ENCODE data around the gene MACROD2. TPM values are rescaled to one million over a fixed set of nuclear protein-coding genes. Genes with fewer than 3 reads are reported as not detected.

Gene MACROD2
- polyA plus RNA-seq, 1 donor: 5.4 TPM

- WGBS (ENCODE audit: insufficient coverage, low lambda C conversion rate): no CpG with 5 or more reads among the region's 3 CpGs
- Histone ChIP-seq H3K9me3 (ENCODE audit: control insufficient read depth, low read depth, low read length) (no peaks in the 10 kb centered on the region), H3K36me3 (ENCODE audit: control insufficient read depth, insufficient read depth, low read length) (no peaks in the 10 kb centered on the region), H3K4me1 (ENCODE audit: control insufficient read depth, insufficient read depth, low read length) (peaks cover 19% of the 10 kb centered on the region), H3K27me3 (ENCODE audit: control insufficient read depth, insufficient read depth, low read length) (no peaks in the 10 kb centered on the region), H3K27ac (ENCODE audit: low read length) (peak overlapping the region; percentile 88), H3K4me3 (ENCODE audit: low read length) (no peak overlapping the region)
- no peak for DNase-seq
Observed at GRCh38 chr20:14413835-14414234, 418.5 kb downstream of the MACROD2 start.

DNA sequence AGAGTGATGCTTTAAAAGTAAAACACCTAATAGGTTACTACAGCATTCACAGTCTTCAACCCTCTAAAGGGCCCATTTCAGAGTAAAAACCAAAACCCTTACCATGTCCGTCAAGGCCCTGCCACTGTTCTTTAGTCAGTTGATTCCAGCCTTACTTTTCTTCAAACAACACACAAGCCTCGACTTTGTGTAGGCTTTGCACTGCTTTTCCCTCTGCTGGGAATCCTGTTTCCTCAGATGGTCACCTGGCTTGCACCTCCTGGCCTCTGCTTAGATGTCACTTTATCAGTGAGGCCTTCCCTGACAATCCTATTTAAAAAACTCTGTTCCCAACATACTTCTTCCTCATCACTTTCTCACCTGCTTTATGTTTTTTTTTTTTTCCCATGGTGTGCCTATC lies 419.2 kb downstream of the MACROD2 start:
- H3K4me3 ChIP-seq (ENCODE audit: low read length): no peak overlapping the region
- H3K9me3 ChIP-seq (ENCODE audit: control insufficient read depth, low read depth, low read length): no peaks in the 10 kb centered on the region
- H3K4me1 ChIP-seq (ENCODE audit: control insufficient read depth, insufficient read depth, low read length): peaks cover 19% of the 10 kb centered on the region
- H3K36me3 ChIP-seq (ENCODE audit: control insufficient read depth, insufficient read depth, low read length): no peaks in the 10 kb centered on the region
- WGBS (ENCODE audit: insufficient coverage, low lambda C conversion rate): 86% methylated on average over 1 of the region's 2 CpGs
- DNase-seq: peak in 1 of 2 donors; percentile 45
- H3K27me3 ChIP-seq (ENCODE audit: control insufficient read depth, insufficient read depth, low read length): no peaks in the 10 kb centered on the region
- H3K27ac ChIP-seq (ENCODE audit: low read length): peak overlapping the region; percentile 88

- no peaks in the 10 kb centered on the region for H3K27me3 ChIP-seq (ENCODE audit: control insufficient read depth, insufficient read depth, low read length)
- WGBS (ENCODE audit: insufficient coverage, low lambda C conversion rate): no CpG with 5 or more reads among the region's 3 CpGs
- peaks cover 19% of the 10 kb centered on the region for H3K4me1 ChIP-seq (ENCODE audit: control insufficient read depth, insufficient read depth, low read length)
- DNase-seq: peak; percentile 86 to 96
- no peaks in the 10 kb centered on the region for H3K36me3 ChIP-seq (ENCODE audit: control insufficient read depth, insufficient read depth, low read length)
- H3K4me3 ChIP-seq (ENCODE audit: low read length): no peak overlapping the region
- H3K27ac ChIP-seq (ENCODE audit: low read length): peak overlapping the region; percentile 88
- no peaks in the 10 kb centered on the region for H3K9me3 ChIP-seq (ENCODE audit: control insufficient read depth, low read depth, low read length)
Observed at GRCh38 chr20:14415467-14415866, 420.2 kb downstream of the MACROD2 start.

- WGBS (ENCODE audit: insufficient coverage, low lambda C conversion rate): no CpG with 5 or more reads among the region's 2 CpGs
- Histone ChIP-seq H3K27me3 (ENCODE audit: control insufficient read depth, insufficient read depth, low read length) (no peaks in the 10 kb centered on the region), H3K27ac (ENCODE audit: low read length) (no peak overlapping the region), H3K4me1 (ENCODE audit: control insufficient read depth, insufficient read depth, low read length) (peaks cover 22% of the 10 kb centered on the region), H3K9me3 (ENCODE audit: control insufficient read depth, low read depth, low read length) (no peaks in the 10 kb centered on the region), H3K4me3 (ENCODE audit: low read length) (no peak overlapping the region), H3K36me3 (ENCODE audit: control insufficient read depth, insufficient read depth, low read length) (no peaks in the 10 kb centered on the region)
- no peak for DNase-seq
Observed at GRCh38 chr20:14418376-14418775, 423.1 kb downstream of the MACROD2 start.

- Histone ChIP-seq H3K9me3 (ENCODE audit: control insufficient read depth, low read depth, low read length) (no peaks in the 10 kb centered on the region), H3K4me1 (ENCODE audit: control insufficient read depth, insufficient read depth, low read length) (peaks cover 5% of the 10 kb centered on the region), H3K27ac (ENCODE audit: low read length) (no peak overlapping the region), H3K27me3 (ENCODE audit: control insufficient read depth, insufficient read depth, low read length) (no peaks in the 10 kb centered on the region), H3K4me3 (ENCODE audit: low read length) (no peak overlapping the region), H3K36me3 (ENCODE audit: control insufficient read depth, insufficient read depth, low read length) (no peaks in the 10 kb centered on the region)
- whole genome bisulfite sequencing (ENCODE audit: insufficient coverage, low lambda C conversion rate): no CpG with 5 or more reads among the region's 4 CpGs
- no peak for DNase-seq
Observed at GRCh38 chr20:14422892-14423291, 427.6 kb downstream of the MACROD2 start.

- H3K4me3 ChIP-seq (ENCODE audit: low read length): no peak overlapping the region
- no peaks in the 10 kb centered on the region for H3K36me3 ChIP-seq (ENCODE audit: control insufficient read depth, insufficient read depth, low read length)
- 100% methylated on average over 1 of the region's 2 CpGs for WGBS (ENCODE audit: insufficient coverage, low lambda C conversion rate)
- no peak overlapping the region for H3K27ac ChIP-seq (ENCODE audit: low read length)
- H3K27me3 ChIP-seq (ENCODE audit: control insufficient read depth, insufficient read depth, low read length): no peaks in the 10 kb centered on the region
- H3K4me1 ChIP-seq (ENCODE audit: control insufficient read depth, insufficient read depth, low read length): no peaks in the 10 kb centered on the region
- no peaks in the 10 kb centered on the region for H3K9me3 ChIP-seq (ENCODE audit: control insufficient read depth, low read depth, low read length)
- no peak for DNase-seq
Observed at GRCh38 chr20:14431568-14431967, 436.3 kb downstream of the MACROD2 start.

DNA sequence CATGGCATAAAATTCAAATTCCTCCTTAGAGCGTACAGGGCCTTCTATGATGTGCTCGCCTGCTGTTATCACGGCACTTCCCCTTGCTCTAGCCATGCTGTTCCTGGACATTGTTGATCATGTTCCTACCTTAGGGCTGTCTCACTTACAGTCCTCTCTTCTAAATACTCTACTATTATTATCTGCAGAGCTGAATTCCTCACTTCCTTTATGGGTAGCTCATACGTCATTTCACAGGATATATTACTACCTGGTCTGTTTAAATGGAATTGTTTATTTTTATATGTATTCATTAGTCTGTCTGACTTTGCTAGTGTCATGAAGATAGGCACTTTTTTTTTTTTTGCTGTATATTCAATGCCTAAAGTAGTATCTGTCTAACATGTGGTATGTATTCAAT lies 436.8 kb downstream of the MACROD2 start:
- DNase-seq: no peak
- Histone ChIP-seq H3K4me1 (ENCODE audit: control insufficient read depth, insufficient read depth, low read length) (no peaks in the 10 kb centered on the region), H3K4me3 (ENCODE audit: low read length) (no peak overlapping the region), H3K9me3 (ENCODE audit: control insufficient read depth, low read depth, low read length) (no peaks in the 10 kb centered on the region), H3K27ac (ENCODE audit: low read length) (no peak overlapping the region), H3K36me3 (ENCODE audit: control insufficient read depth, insufficient read depth, low read length) (no peaks in the 10 kb centered on the region), H3K27me3 (ENCODE audit: control insufficient read depth, insufficient read depth, low read length) (no peaks in the 10 kb centered on the region)
- WGBS (ENCODE audit: insufficient coverage, low lambda C conversion rate): no CpG with 5 or more reads among the region's 4 CpGs

DNA sequence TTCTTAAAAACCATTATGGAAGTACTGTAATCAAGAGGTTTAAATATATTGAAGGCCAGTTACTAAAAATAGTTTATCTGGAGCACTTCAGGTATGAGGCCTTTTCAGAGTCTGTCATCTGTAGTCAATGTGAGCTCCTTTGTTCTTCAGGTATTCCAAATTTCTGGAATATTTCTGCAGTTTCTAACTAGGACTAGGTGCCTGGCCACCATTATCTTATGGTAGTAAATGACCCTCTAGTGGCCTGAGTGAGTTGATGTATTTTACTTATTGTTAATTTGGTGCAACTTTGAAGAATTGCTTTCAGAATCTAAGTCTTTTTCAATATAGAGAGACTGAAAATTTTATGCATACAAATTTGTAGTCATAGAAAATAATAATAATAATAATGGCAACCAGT lies 437.3 kb downstream of the MACROD2 start:
- H3K4me3 ChIP-seq (ENCODE audit: low read length): no peak overlapping the region
- DNase-seq: no peak
- no peak overlapping the region for H3K27ac ChIP-seq (ENCODE audit: low read length)

DNA sequence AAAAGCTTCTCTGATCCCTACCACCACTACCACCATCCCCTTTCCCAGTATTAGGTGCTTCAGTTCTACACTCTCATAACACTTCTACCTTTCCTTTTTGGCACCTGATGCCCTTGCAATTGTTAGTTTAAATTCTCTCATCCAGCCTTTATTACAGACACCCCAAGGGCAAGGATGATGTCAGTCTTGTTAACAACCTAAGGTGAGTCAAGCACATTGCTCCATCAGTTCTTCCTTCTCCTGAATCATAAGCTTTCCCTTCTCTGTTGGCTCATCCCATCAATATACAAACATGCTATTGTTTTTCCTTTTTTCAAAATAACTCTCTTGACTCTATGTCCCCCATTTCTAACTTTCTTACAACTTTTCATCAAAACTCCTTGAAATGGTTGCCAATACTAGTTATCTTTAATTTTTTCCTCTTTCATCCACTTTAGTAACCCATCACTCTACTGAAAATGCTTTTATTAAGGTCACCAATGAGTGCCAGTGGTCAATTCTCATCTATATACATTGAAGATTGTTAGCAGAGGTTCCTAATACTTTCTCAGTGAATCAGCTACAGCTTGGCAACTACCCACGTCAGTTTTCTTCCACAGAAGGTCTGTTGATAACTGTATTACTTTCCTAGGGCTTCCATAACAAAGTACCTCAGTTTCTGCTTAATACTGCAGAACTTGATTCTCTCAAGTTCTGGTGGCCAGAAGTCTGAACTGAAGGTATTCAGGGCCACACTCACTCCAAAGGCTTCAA lies 439.2 kb downstream of the MACROD2 start:
- Histone ChIP-seq H3K27ac (ENCODE audit: low read length) (no peak overlapping the region), H3K9me3 (ENCODE audit: control insufficient read depth, low read depth, low read length) (no peaks in the 10 kb centered on the region), H3K4me1 (ENCODE audit: control insufficient read depth, insufficient read depth, low read length) (no peaks in the 10 kb centered on the region), H3K27me3 (ENCODE audit: control insufficient read depth, insufficient read depth, low read length) (no peaks in the 10 kb centered on the region), H3K4me3 (ENCODE audit: low read length) (no peak overlapping the region), H3K36me3 (ENCODE audit: control insufficient read depth, insufficient read depth, low read length) (no peaks in the 10 kb centered on the region)
- no CpG with 5 or more reads among the region's 1 CpG for WGBS (ENCODE audit: insufficient coverage, low lambda C conversion rate)
- DNase-seq: no peak

More for the DNA sequence above, 437.3 kb downstream of the MACROD2 start:
- Histone ChIP-seq H3K9me3 (ENCODE audit: control insufficient read depth, low read depth, low read length) (no peaks in the 10 kb centered on the region), H3K4me1 (ENCODE audit: control insufficient read depth, insufficient read depth, low read length) (no peaks in the 10 kb centered on the region), H3K36me3 (ENCODE audit: control insufficient read depth, insufficient read depth, low read length) (no peaks in the 10 kb centered on the region), H3K27me3 (ENCODE audit: control insufficient read depth, insufficient read depth, low read length) (no peaks in the 10 kb centered on the region)

- Histone ChIP-seq H3K27me3 (ENCODE audit: control insufficient read depth, insufficient read depth, low read length) (no peaks in the 10 kb centered on the region), H3K4me1 (ENCODE audit: control insufficient read depth, insufficient read depth, low read length) (no peaks in the 10 kb centered on the region), H3K27ac (ENCODE audit: low read length) (no peak overlapping the region), H3K4me3 (ENCODE audit: low read length) (no peak overlapping the region), H3K9me3 (ENCODE audit: control insufficient read depth, low read depth, low read length) (no peaks in the 10 kb centered on the region), H3K36me3 (ENCODE audit: control insufficient read depth, insufficient read depth, low read length) (no peaks in the 10 kb centered on the region)
- DNase-seq: no peak
- WGBS (ENCODE audit: insufficient coverage, low lambda C conversion rate): no CpG with 5 or more reads among the region's 4 CpGs
Observed at GRCh38 chr20:14441201-14441600, 445.9 kb downstream of the MACROD2 start.

DNA sequence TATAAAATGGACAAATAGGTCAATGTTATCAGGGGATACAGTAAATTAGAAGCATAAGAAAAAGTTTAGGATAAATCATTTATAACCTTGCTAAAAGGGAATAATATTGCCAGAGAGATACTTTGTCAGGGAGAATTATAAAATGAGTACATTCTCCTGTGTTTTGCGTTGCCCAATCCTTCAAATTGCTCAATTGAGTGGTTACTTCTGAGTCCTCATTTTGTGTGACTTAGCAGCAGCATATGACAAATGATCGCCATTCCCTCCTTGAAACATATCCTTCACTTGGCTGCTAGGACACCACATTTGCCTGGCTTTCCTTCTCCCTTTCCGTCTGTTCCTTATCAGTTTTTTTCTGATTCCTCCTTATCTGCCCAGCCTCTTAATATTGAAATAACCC lies 448.8 kb downstream of the MACROD2 start:
- 25% methylated on average over 1 of the region's 3 CpGs for WGBS (ENCODE audit: insufficient coverage, low lambda C conversion rate)

More for the DNA sequence above, 448.8 kb downstream of the MACROD2 start:
- Histone ChIP-seq H3K4me3 (ENCODE audit: low read length) (no peak overlapping the region), H3K27ac (ENCODE audit: low read length) (no peak overlapping the region), H3K27me3 (ENCODE audit: control insufficient read depth, insufficient read depth, low read length) (no peaks in the 10 kb centered on the region), H3K9me3 (ENCODE audit: control insufficient read depth, low read depth, low read length) (no peaks in the 10 kb centered on the region), H3K4me1 (ENCODE audit: control insufficient read depth, insufficient read depth, low read length) (no peaks in the 10 kb centered on the region), H3K36me3 (ENCODE audit: control insufficient read depth, insufficient read depth, low read length) (no peaks in the 10 kb centered on the region)
- no peak for DNase-seq
